ENCODE data around the gene ZNF292.
"Not testable (repeated sequence)": the region's sequence is repeated elsewhere in the genome, so short reads cannot be mapped to it uniquely, and the experiment has no call there.

Gene ZNF292

DNA sequence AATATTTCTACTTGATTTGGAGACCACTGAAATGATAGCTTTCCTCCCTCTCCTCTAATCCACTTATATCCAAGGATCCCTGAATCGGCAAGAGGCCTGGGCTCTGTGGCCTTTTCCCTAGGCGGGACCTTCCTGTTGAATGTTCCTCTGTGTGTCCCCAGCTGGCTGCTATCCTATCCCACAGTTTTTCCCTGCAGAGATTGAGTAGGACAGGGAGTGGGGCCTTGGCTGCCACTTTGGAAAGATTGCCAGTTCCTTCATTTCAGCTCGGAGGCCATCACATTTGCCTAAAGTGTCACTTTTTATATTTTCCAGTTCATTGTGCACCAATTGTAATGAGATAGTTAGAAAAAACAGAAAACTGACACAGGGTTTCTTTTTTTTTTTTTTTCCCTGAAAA lies 128.1 kb downstream of the ZNF292 start:
- DNase-seq = no peak

DNA sequence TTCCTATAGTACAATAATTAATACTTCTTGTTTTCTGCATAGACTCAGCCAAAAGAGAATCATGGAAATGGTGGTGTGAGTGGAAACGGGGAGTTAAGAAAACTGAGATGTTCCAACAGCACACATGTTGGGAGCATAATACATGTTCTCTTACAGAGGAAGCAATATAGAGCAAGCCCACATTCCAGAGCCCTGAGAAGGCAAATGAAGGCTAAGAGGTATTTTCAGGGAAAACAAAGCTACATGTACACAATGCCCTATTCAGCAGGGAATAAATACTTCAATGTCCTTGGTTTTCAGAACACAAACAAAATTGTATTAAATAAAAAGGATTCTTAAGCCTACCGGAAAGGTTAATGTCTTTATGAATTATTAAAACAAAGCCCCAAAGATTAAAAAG lies 131.9 kb downstream of the ZNF292 start:
- DNase-seq = no peak

DNA sequence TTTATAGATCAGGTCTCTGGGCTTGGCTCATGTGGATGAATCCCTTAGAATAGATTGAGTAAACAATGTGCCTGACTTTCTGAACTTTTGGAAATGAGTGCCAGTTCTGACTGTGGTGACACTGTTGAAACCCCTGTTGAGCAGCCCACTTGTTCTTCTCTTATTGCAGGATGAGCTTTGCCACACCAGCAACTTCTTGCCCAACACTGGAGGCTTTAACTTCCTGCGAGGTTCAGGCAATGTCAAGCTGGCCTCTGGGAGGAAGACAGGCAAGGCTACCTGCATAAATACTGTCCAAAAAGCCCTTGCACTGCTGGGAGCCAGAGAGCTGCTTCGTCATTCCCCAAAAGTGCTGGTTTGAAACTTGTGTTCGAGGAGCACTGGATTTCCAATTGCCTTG lies 134.2 kb downstream of the ZNF292 start:
- DNase-seq = no peak

DNA sequence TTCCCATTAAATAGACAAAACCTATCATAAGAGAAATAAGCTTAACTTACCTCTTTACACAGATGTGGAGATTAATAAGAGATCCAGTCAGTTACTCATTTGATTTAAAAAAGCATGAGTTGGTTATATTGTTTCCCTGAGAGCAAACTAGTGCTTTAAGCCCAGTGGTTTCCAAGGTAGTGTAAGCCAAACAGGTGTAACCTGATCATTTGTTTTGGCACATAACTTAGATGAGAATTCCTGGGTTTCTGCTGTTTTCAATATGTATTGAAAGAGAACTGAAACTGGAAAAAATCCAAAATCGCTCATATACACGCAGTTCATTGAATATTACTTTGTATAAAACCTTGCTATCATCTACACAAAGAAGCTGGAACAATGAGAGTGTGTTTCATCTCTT lies 136.5 kb downstream of the ZNF292 start:
- DNase-seq = no peak

DNA sequence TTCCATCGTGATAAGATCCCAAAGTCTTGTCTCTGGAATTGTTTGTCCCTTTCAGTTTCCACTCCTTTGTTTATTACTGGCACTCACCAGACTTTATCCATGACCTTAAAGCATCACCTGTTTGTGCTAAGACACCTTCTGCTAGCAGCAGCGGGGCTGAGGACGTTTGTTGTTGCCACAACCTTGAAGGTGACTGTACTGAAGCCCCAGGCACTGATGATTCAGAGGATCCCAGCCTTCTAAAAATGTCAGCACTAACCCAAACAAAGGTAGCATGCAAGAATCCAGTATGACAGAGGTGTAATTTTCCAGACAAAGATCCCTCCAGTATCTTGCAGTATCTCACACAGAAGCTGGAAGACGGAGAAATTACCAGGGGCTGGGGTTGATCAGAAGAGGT lies 138.2 kb downstream of the ZNF292 start:
- no peak for DNase-seq

DNA sequence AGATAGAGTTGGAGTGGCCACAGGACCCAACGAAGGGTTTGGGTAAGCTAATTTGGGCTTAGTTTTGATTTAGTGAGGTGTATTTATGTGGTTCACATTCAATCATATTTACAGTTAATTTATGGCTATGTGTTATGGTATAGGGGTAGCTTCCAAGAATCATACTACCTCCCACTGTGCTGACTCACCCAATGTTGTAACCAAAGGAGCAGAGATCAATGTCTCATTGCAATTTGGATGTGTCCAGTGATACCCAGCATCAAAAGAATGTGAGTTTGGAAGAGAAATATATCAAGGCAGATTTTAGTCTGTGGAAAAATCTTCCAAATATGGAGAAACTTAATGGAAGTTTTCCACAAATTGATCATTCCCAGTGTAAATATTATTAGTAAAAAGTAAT lies 141.8 kb downstream of the ZNF292 start:
- DNase-seq = no peak

DNA sequence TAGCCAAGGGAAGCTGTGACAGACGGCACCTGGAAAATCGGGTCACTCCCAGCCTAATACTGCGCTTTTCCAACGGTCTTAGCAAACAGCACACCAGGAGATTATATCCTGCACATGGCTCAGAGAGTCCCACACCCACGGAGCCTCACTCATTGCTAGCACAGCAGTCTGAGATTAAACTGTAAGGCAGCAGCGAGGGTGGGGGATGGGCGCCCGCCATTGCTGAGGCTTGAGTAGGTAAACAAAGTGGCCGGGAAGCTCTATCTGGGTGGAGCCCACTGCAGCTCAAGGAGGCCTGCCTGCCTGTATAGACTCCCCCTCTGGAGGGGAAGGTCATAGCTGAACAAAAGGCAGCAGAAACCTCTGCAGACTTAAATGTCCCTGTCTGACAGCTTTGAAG lies 145.9 kb downstream of the ZNF292 start:
- DNase-seq = not testable (repeated sequence)

DNA sequence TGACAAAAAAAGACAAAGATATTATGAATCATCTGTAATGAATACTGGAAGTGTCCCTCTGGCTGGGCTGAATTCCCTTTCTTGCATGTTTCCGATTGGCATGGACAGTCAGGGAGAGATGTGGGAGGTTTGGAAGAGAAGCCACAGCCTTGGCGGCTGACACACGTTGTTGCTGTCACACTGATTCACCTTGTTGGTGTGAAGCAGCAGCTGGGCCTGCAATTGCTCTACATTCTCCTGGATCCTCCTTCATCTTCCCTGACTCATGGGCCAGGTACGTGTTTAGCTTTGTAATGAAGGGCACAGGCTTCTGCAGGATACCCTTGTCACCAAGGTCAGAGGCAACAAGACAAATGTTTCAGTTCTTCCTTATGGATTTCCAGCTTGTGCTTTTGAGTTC lies 153.6 kb downstream of the ZNF292 start:
- DNase-seq = no peak

DNA sequence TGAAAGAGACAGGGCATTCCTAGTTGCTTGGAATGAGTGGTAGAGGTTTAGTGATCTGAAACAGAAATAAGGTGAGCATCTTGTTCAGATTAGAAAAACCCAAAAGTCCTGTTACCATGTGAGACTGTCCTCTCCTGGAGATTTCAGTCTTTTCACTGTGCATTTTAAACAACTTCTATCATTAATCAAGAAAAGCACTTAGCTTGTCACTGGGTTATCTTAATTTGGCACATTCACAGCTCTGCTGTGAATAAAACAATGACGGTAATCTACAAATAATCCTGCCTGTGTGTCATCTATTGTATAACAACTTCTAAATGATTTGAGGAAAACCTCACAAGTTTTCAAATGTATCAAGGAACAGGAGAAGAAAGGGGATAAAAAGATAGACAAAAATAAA lies 157.5 kb downstream of the ZNF292 start:
- DNase-seq = no peak

All from CD4-positive, alpha-beta T cell treated with Interferon gamma for 1 hour (primary cell).